ENCODE data around the gene RAMP1.

Gene RAMP1

GRCh38 chr2:237876951-237877491 lies 17.6 kb downstream of the RAMP1 start:
- no peak for DNase-seq

- DNase-seq, result no peak
Measured at GRCh38 chr2:237877576-237878307, 18.3 kb downstream of the RAMP1 start.

- DNase-seq, result no peak
Measured at GRCh38 chr2:237878321-237879057, 19.1 kb downstream of the RAMP1 start.

GRCh38 chr2:237879058-237879430 lies 19.6 kb downstream of the RAMP1 start:
- no peak for DNase-seq

- no peak for DNase-seq
Measured at GRCh38 chr2:237879991-237880560, 20.7 kb downstream of the RAMP1 start.

GRCh38 chr2:237882510-237883481 lies 23.4 kb downstream of the RAMP1 start:
- no peak for DNase-seq

GRCh38 chr2:237883951-237884446 lies 24.6 kb downstream of the RAMP1 start:
- DNase-seq, result no peak

GRCh38 chr2:237884681-237885080 lies 25.3 kb downstream of the RAMP1 start:
- no peak for DNase-seq

GRCh38 chr2:237885111-237885930 lies 25.9 kb downstream of the RAMP1 start:
- DNase-seq, result no peak

- no peak for DNase-seq
Measured at GRCh38 chr2:237885931-237886684, 26.7 kb downstream of the RAMP1 start.

GRCh38 chr2:237886685-237887481 lies 27.5 kb downstream of the RAMP1 start:
- no peak for DNase-seq

GRCh38 chr2:237888389-237888788 lies 29.0 kb downstream of the RAMP1 start:
- no peak for DNase-seq

- no peak for DNase-seq
Measured at GRCh38 chr2:237889016-237889415, 29.6 kb downstream of the RAMP1 start.

- no peak for DNase-seq
Measured at GRCh38 chr2:237889811-237890210, 30.4 kb downstream of the RAMP1 start.

GRCh38 chr2:237892478-237892877 lies 33.1 kb downstream of the RAMP1 start:
- no peak for DNase-seq

GRCh38 chr2:237892984-237893595 lies 33.7 kb downstream of the RAMP1 start:
- no peak for DNase-seq

GRCh38 chr2:237894396-237894979 lies 35.1 kb downstream of the RAMP1 start:
- no peak for DNase-seq

GRCh38 chr2:237894986-237895543 lies 35.6 kb downstream of the RAMP1 start:
- no peak for DNase-seq

All from activated CD4-positive, alpha-beta T cell treated with anti-CD3 and anti-CD28 coated beads, Interleukin-2, amount 50 U/mL, for 48 hours (primary cell).